Ascending aorta (tissue), 2 donors: ENCODE results near the gene TRAF3IP1. TPM values are rescaled to one million over a fixed set of nuclear protein-coding genes. Genes with fewer than 3 reads are reported as not detected.
"Not testable (repeated sequence)": the region's sequence is repeated elsewhere in the genome, so short reads cannot be mapped to it uniquely, and the experiment has no call there.

ENCODE experiments used
- DNase-seq, 2 donors: peaks; one replicate each; pipeline ENCODE4 v3.0.0-alpha.2; 2019; ENCODE audit warnings: low spot score in 2 of 2
- H3K27ac ChIP-seq, 2 donors: fragments of 200-600 bp; sonication (generic); one replicate each; pipeline ENCODE4 v1.5.1; 2016 to 2017; ENCODE audit warnings: mild to moderate bottlenecking in 1 of 2
- H3K27me3 ChIP-seq: fragments of 200-600 bp; sonication (generic); one replicate; pipeline ENCODE4 v1.5.1; 2017
- H3K36me3 ChIP-seq, 2 donors: fragments of 200-600 bp; sonication (generic); one replicate each; pipeline ENCODE4 v1.5.1; 2016
- H3K4me1 ChIP-seq, 2 donors: fragments of 200-600 bp; sonication (generic); one replicate each; pipeline ENCODE4 v1.5.1; 2016 to 2017; ENCODE audit warnings: mild to moderate bottlenecking in 1 of 2
- H3K4me3 ChIP-seq, 2 donors: fragments of 200-600 bp; sonication (generic); one replicate each; pipeline ENCODE4 v1.5.1; 2016 to 2017; ENCODE audit warnings: mild to moderate bottlenecking in 1 of 2
- H3K9me3 ChIP-seq, 2 donors: fragments of 200-600 bp; sonication (generic); one replicate each; pipeline ENCODE4 v1.5.1; 2016
- intact Hi-C: fragments of 100-400 bp; cut with DNase I; formaldehyde crosslinking; loops from one replicate; pipeline ENCODE4 v1.15.1; 2023
- total RNA-seq: library from RNA; depleted of rRNA; stranded (reverse); fragments of >200 nt; gene quantifications from one replicate; pipeline ENCODE4 v1.1.0, GENCODE V29; 2016
- TF ChIP-seq, protein P1 (sequence below), 3 experiments: fragments of 200-600 bp in 2 of 3; fragments of 450-650 bp in 1 of 3; sonication (generic) in 2 of 3; IDR thresholded peaks; one replicate each; pipeline ENCODE4 v1.5.1; 2016 to 2019; ENCODE audit warnings: antibody characterized with exemption in 3 of 3, mild to moderate bottlenecking in 1 of 3, moderate library complexity in 1 of 3

Gene TRAF3IP1
- total RNA-seq, 1 donor from 2014 or later, result 6.1 TPM

DNA sequence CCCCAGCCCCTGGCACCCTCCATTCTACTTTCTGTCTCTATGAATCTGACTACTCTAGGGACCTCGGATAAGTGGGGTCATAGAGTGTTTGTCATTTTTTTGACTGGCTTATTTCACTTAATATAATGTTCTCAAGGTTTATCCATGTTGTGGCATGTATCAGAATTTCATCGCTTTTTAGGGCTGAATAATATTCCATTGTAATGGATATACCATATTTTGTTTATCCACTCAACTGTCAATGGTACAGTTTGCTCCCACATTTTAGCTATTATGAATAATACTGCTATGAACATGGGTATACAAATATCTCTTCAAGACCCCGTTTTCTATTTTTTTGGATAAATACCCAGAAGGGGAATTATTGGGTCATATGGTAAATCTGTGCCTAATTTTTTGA lies 7.4 kb downstream of the TRAF3IP1 start:
- Histone ChIP-seq H3K4me1 (no peaks in the 10 kb centered on the region), H3K4me3 (no peak overlapping the region), H3K27ac (no peak overlapping the region), H3K27me3 (no peaks in the 10 kb centered on the region), H3K9me3 (no peaks in the 10 kb centered on the region), H3K36me3 (peaks cover 18 to 28% of the 10 kb centered on the region in 2 donors)
- TF ChIP-seq, protein P1, sequence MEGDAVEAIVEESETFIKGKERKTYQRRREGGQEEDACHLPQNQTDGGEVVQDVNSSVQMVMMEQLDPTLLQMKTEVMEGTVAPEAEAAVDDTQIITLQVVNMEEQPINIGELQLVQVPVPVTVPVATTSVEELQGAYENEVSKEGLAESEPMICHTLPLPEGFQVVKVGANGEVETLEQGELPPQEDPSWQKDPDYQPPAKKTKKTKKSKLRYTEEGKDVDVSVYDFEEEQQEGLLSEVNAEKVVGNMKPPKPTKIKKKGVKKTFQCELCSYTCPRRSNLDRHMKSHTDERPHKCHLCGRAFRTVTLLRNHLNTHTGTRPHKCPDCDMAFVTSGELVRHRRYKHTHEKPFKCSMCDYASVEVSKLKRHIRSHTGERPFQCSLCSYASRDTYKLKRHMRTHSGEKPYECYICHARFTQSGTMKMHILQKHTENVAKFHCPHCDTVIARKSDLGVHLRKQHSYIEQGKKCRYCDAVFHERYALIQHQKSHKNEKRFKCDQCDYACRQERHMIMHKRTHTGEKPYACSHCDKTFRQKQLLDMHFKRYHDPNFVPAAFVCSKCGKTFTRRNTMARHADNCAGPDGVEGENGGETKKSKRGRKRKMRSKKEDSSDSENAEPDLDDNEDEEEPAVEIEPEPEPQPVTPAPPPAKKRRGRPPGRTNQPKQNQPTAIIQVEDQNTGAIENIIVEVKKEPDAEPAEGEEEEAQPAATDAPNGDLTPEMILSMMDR (IDR thresholded peaks at IDR 0.05), result no peak
- DNase-seq, result no peak
- intact Hi-C loops, result no loop called here

DNA sequence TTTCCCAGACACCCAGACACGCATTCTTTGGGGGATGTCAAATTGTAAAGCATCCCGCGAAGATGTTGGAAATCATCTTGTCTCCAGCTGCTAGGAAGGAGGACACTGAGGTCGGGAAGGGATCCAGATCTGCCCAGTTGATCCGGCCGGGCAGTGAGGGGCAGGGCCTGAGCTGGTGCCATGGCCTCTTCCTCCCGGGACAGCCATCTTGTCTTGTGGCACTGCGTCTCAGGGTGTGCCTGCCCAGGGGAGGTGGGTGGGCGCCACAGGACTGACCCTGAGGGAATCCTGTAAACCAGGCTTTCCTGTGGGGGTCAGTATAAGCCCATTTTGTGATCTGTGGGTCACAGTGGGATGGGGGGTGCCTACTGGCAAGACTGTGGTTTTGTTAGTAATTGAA lies 10.1 kb downstream of the TRAF3IP1 start:
- no peaks in the 10 kb centered on the region for H3K9me3 ChIP-seq
- H3K4me3 ChIP-seq, result no peak overlapping the region
- H3K4me1 ChIP-seq, result no peaks in the 10 kb centered on the region
- intact Hi-C loops, result no loop called here
- H3K27ac ChIP-seq, result no peak overlapping the region
- no peaks in the 10 kb centered on the region for H3K27me3 ChIP-seq
- DNase-seq, result no peak
- TF ChIP-seq, protein P1 (IDR thresholded peaks at IDR 0.05), result no peak
- peaks cover 25 to 27% of the 10 kb centered on the region in 2 donors for H3K36me3 ChIP-seq

GRCh38 chr2:238331916-238332315 lies 11.6 kb downstream of the TRAF3IP1 start:
- no peak overlapping the region for H3K4me3 ChIP-seq
- intact Hi-C loops, result no loop called here
- no peaks in the 10 kb centered on the region for H3K4me1 ChIP-seq
- H3K9me3 ChIP-seq, result no peaks in the 10 kb centered on the region
- TF ChIP-seq, protein P1 (IDR thresholded peaks at IDR 0.05), result no peak
- no peak overlapping the region for H3K27ac ChIP-seq
- no peaks in the 10 kb centered on the region for H3K27me3 ChIP-seq
- peaks cover 15 to 30% of the 10 kb centered on the region in 2 donors for H3K36me3 ChIP-seq
- DNase-seq, result no peak

- Histone ChIP-seq H3K9me3 (no peaks in the 10 kb centered on the region), H3K4me3 (no peak overlapping the region), H3K27ac (no peak overlapping the region), H3K4me1 (no peaks in the 10 kb centered on the region), H3K27me3 (no peaks in the 10 kb centered on the region), H3K36me3 (peaks cover 13 to 19% of the 10 kb centered on the region in 2 donors)
- TF ChIP-seq, protein P1 (IDR thresholded peaks at IDR 0.05), result no peak
- intact Hi-C loops, result no loop called here
- no peak for DNase-seq
Measured at GRCh38 chr2:238334885-238335284, 14.6 kb downstream of the TRAF3IP1 start.

DNA sequence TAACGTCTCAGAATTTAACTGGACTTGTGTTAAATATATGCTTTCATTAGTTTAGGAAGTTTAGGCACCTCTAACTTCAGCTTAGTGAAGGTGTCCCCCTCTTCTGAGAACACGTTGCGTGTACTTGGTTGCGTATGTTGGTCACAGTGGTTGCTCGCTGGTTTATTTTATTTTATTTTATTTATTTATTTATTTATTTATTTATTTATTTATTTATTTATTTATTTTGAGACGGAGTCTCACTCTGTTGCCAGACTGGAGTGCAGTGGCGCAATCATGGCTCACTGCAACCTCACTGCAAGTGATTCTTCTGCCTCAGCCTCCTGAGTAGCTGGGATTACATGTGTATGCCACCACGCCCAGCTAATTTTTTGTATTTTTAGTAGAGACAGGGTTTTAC lies 15.3 kb downstream of the TRAF3IP1 start:
- H3K4me1 ChIP-seq, H3K4me3 ChIP-seq, DNase-seq, H3K27ac ChIP-seq, H3K9me3 ChIP-seq, H3K27me3 ChIP-seq, intact Hi-C loops: not testable (repeated sequence)
- peaks cover 6 to 14% of the 10 kb centered on the region in 2 donors for H3K36me3 ChIP-seq

DNA sequence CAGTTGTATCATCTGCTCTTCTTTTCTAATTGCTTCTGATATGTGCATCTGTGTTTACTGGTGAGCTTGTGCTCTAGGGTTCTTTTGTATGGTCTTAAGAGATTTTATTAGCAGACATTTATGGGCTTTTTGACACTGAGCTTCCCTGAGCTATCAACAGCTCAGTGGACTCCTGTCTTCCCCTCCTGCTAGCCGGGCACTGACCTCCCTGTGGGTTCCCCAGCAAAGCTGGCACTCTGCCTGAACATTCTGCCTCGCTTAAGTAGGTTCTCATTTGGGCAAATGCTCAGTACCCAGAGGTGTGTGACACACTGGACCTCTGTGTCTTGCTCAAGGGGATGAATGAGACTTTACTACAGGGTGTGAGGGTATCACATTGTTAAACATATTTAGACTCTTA lies 15.8 kb downstream of the TRAF3IP1 start:
- no peaks in the 10 kb centered on the region for H3K4me1 ChIP-seq
- TF ChIP-seq, protein P1 (IDR thresholded peaks at IDR 0.05), result no peak
- no peaks in the 10 kb centered on the region for H3K27me3 ChIP-seq
- H3K4me3 ChIP-seq, result no peak overlapping the region
- DNase-seq, result no peak
- intact Hi-C loops, result no loop called here
- H3K9me3 ChIP-seq, result no peaks in the 10 kb centered on the region
- H3K27ac ChIP-seq, result no peak overlapping the region
- H3K36me3 ChIP-seq, result peaks cover 5 to 13% of the 10 kb centered on the region in 2 donors
